MCF 10A (cell line): ENCODE results near the gene NECTIN2. TPM values are rescaled to one million over a fixed set of nuclear protein-coding genes. Genes with fewer than 3 reads are reported as not detected.
"Not testable (repeated sequence)": the region's sequence is repeated elsewhere in the genome, so short reads cannot be mapped to it uniquely, and the experiment has no call there.

Experiments used
- BruUV-seq: library from RNA; stranded (reverse); fragments of 400-500 nt; replicated peaks from 2 replicates; lab custom pipeline; 2021; lab: Mats Ljungman, UMichigan
- CTCF ChIA-PET: fragments of 300-600 bp; sonication (Branson Sonifier 250); formaldehyde crosslinking; extraction: SDS; loops from one replicate; lab custom pipeline; 2021; ENCODE audit warnings: antibody characterized with exemption, inconsistent platforms; lab: Yijun Ruan, JAX
- POLR2A ChIA-PET: fragments of 300-600, 350-650 bp; sonication (Branson Sonifier 250); formaldehyde crosslinking; extraction: SDS; loops from one replicate; lab custom pipeline; 2020; ENCODE audit warnings: antibody characterized with exemption, inconsistent platforms; lab: Yijun Ruan, JAX
- DNase-seq: peaks from one replicate; pipeline ENCODE4 v3.0.0-alpha.2; 2018; ENCODE audit not compliant: unreplicated experiment
- H3K27ac Mint-ChIP-seq: one replicate; pipeline ENCODE4 v1.8.0; 2022; ENCODE audit warnings: mild to moderate bottlenecking, low read depth, mixed read lengths; ENCODE audit not compliant: unreplicated experiment
- H3K27me3 Mint-ChIP-seq: one replicate; pipeline ENCODE4 v1.8.0; 2022; ENCODE audit warnings: mixed read lengths; ENCODE audit not compliant: insufficient read depth, unreplicated experiment
- H3K36me3 Mint-ChIP-seq: one replicate; pipeline ENCODE4 v1.8.0; 2022; ENCODE audit warnings: mild to moderate bottlenecking, moderate library complexity, mixed read lengths; ENCODE audit not compliant: insufficient read depth, unreplicated experiment
- H3K4me1 Mint-ChIP-seq: one replicate; pipeline ENCODE4 v1.8.0; 2022; ENCODE audit warnings: mixed read lengths; ENCODE audit not compliant: insufficient read depth, unreplicated experiment
- H3K4me3 Mint-ChIP-seq: one replicate; pipeline ENCODE4 v1.8.0; 2022; ENCODE audit warnings: mild to moderate bottlenecking, moderate library complexity, mixed read lengths; ENCODE audit not compliant: unreplicated experiment
- H3K9me3 Mint-ChIP-seq: one replicate; pipeline ENCODE4 v1.8.0; 2022; ENCODE audit warnings: mixed read lengths; ENCODE audit not compliant: unreplicated experiment
- intact Hi-C: fragments of 100-400 bp; cut with micrococcal nuclease; formaldehyde crosslinking; loops from 2 replicates; pipeline ENCODE4 v1.14.1; 2022
- total RNA-seq: library from RNA; stranded (reverse); gene quantifications from 2 replicates; pipeline ENCODE4 v1.2.3, GENCODE V29; 2022
- TF ChIP-seq, protein P1 (sequence below): fragments of 200-600 bp; IDR thresholded peaks from one replicate; pipeline ENCODE4 v1.8.0; 2022; ENCODE audit warnings: antibody characterized with exemption, mild to moderate bottlenecking; ENCODE audit not compliant: unreplicated experiment

Gene NECTIN2
- total RNA-seq, 1 experiment from 2014 or later: 46.5 TPM

DNA sequence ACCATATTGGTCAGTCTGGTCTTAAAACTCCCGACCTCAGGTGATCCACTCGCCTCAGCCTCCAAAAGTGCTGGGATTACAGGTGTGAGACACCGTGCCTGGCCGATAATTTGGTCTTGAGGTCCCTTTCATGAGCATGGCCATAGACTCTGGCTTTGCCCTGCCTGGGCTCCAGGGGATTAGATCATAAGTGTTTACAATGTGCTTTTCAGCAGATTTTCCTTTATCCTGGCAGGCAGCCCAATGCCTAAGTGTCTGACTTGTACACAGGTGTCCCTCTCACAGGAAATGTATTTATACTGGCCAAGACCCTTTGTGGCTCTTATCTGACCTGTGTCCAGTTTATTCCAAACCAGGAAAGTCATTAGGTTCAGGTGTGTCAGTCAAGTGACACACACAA is 21.3 kb upstream of the NECTIN2 start:
- no peak overlapping the region for H3K4me3 Mint-ChIP-seq
- H3K9me3 Mint-ChIP-seq: no peaks in the 10 kb centered on the region
- ChIA-PET CTCF (no interaction called here), POLR2A (no interaction called here)
- TF ChIP-seq, protein P1, sequence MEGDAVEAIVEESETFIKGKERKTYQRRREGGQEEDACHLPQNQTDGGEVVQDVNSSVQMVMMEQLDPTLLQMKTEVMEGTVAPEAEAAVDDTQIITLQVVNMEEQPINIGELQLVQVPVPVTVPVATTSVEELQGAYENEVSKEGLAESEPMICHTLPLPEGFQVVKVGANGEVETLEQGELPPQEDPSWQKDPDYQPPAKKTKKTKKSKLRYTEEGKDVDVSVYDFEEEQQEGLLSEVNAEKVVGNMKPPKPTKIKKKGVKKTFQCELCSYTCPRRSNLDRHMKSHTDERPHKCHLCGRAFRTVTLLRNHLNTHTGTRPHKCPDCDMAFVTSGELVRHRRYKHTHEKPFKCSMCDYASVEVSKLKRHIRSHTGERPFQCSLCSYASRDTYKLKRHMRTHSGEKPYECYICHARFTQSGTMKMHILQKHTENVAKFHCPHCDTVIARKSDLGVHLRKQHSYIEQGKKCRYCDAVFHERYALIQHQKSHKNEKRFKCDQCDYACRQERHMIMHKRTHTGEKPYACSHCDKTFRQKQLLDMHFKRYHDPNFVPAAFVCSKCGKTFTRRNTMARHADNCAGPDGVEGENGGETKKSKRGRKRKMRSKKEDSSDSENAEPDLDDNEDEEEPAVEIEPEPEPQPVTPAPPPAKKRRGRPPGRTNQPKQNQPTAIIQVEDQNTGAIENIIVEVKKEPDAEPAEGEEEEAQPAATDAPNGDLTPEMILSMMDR: no peak
- intact Hi-C loops: no loop called here
- H3K27ac Mint-ChIP-seq: no peak overlapping the region
- peaks cover 31% of the 10 kb centered on the region for H3K27me3 Mint-ChIP-seq
- peaks cover 5% of the 10 kb centered on the region for H3K4me1 Mint-ChIP-seq
- BruUV-seq: no TSS peak
- no peaks in the 10 kb centered on the region for H3K36me3 Mint-ChIP-seq
- no peak for DNase-seq

DNA sequence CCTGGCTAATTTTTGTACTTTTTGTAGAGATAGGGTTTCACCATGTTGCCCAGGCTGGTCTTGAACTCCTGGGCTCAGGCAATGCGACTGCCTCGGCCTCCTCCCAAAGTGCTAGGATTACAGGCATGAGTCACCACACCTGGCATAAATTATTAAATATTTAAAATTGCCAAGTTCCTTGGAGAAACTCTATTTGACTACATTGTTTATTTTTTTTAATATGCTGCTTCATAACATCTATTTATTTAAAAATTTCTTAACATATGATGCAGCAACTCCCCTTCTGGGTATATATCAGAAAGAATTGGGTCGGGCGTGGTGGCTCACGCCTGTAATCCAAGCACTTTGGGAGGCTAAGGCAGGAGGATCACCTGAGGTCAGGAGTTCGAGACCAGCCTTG is 13.2 kb upstream of the NECTIN2 start:
- BruUV-seq, H3K27ac Mint-ChIP-seq, POLR2A ChIA-PET, DNase-seq, H3K36me3 Mint-ChIP-seq, CTCF ChIA-PET, H3K4me1 Mint-ChIP-seq, intact Hi-C loops, H3K9me3 Mint-ChIP-seq, H3K27me3 Mint-ChIP-seq, H3K4me3 Mint-ChIP-seq: not testable (repeated sequence)

DNA sequence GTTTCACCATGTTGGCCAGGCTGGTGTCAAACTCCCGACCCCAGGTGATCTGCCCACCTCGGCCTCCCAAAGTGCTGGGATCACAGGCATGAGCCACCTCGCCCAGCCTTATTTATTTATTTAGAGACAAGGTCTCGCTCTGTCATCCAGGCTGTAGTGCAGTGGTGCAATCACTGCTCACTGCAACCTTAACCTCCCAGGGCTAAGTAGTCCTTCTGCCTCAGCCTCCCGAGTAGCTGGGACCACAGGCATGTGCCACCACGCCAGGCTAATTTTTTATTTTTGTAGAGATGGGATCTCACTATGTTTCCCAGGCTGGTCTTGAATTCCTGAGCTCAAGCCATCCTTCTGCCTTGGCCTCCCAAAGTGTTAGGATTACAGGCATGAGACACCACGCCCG is 11.7 kb upstream of the NECTIN2 start:
- CTCF ChIA-PET: interaction anchor here (0.6 to 1.7 kb wide), 3 partner anchors 50 to 145 kb away, joined by 3 to 4 read pairs (median 3); no protein-coding TSS in a partner anchor
- DNase-seq, H3K4me1 Mint-ChIP-seq, H3K9me3 Mint-ChIP-seq, H3K27me3 Mint-ChIP-seq, BruUV-seq, H3K27ac Mint-ChIP-seq, H3K4me3 Mint-ChIP-seq, H3K36me3 Mint-ChIP-seq, intact Hi-C loops, POLR2A ChIA-PET: not testable (repeated sequence)

DNA sequence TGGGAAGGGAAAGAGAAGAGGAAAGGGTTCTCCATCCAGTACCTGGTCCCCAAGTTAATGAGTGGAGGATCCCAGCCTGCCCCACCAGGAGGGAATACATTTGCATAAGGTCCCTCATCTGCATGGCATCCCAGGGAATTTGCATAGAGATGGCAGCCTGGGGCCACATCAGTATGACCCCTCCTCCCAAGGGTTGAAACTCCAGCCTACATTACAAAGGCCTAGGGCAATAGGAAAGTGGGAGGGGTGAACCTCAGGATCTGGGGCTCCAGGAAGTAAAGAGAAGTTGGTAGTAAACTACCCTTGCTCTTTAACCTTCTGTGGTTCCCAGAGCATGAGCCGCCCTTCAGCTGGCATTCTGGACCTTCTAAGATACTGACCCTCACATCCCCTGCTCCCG is 6.8 kb upstream of the NECTIN2 start:
- Mint-ChIP-seq H3K4me3 (no peak overlapping the region), H3K4me1 (no peaks in the 10 kb centered on the region), H3K36me3 (no peaks in the 10 kb centered on the region), H3K27ac (no peak overlapping the region), H3K9me3 (no peaks in the 10 kb centered on the region), H3K27me3 (no peaks in the 10 kb centered on the region)
- no peak for DNase-seq
- intact Hi-C loops: no loop called here
- ChIA-PET CTCF (interaction anchor here (0.6 kb wide), 1 partner anchor 100 kb away, joined by 3 read pairs; no protein-coding TSS in a partner anchor), POLR2A (no interaction called here)
- no TSS peak for BruUV-seq
- TF ChIP-seq, protein P1: no peak

DNA sequence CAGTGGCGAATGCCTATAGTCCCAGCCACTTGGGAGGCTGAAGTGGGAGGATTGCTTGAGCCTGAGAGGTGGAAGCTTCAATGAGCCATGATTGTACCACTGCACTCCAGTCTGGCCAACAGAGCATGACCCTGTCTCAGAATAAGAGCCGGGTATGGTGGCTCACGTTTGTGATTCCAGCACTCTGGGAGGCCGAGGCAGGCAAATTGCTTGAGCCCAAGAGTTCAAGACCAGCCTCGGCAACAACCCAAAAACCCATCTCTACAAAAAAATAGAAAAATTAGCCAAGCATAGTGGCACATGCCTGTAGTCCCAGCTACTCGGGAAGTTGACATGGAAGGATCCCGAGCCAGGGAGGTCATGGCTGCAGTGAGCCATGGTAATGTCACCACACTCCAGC is 5.3 kb upstream of the NECTIN2 start:
- BruUV-seq: no TSS peak
- ChIA-PET CTCF (interaction anchor here (0.6 to 1.5 kb wide), 4 partner anchors 11 to 117 kb away, joined by 4 to 5 read pairs (median 4); no protein-coding TSS in a partner anchor), POLR2A (no interaction called here)
- no peaks in the 10 kb centered on the region for H3K36me3 Mint-ChIP-seq
- H3K27ac Mint-ChIP-seq: no peak overlapping the region
- H3K9me3 Mint-ChIP-seq: no peaks in the 10 kb centered on the region
- H3K4me3 Mint-ChIP-seq: no peak overlapping the region
- TF ChIP-seq, protein P1: no peak
- H3K4me1 Mint-ChIP-seq: peaks cover 12% of the 10 kb centered on the region
- intact Hi-C loops: no loop called here
- H3K27me3 Mint-ChIP-seq: no peaks in the 10 kb centered on the region
- no peak for DNase-seq
